H1 (cell line): ENCODE results near the gene ASRGL1. TPM values are rescaled to one million over a fixed set of nuclear protein-coding genes. Genes with fewer than 3 reads are reported as not detected.

Source experiments
- CTCF ChIA-PET: fragments of 300-600 bp; sonication (Branson Sonifier 250); formaldehyde crosslinking; loops from one replicate; lab custom pipeline; 2021; ENCODE audit not compliant: partially characterized antibody; lab: Charles Lee
- POLR2A ChIA-PET: fragments of 300-600 bp; sonication (Branson Sonifier 250); formaldehyde crosslinking; loops from one replicate; lab custom pipeline; 2021; ENCODE audit warnings: inconsistent platforms; ENCODE audit not compliant: partially characterized antibody; lab: Charles Lee
- DNase-seq, 2 experiments: peaks; one replicate each; pipeline versions ENCODE4 v3.0.0 to v3.0.0-alpha.2; 2010 to 2022; ENCODE audit warnings: low spot score in 2 of 2, low read depth in 1 of 2, mixed read lengths in 1 of 2
- FAIRE-seq: peaks from 2 replicates; lab custom pipeline; 2011; peaks lifted over from hg19 to GRCh38; lab: Jason Lieb, UNC
- H2AFZ ChIP-seq: 2 replicates; pipeline ENCODE4 v1.8.1; 2012; ENCODE audit warnings: low read length, inconsistent platforms
- H2AK5ac ChIP-seq: 2 replicates; pipeline ENCODE4 v1.6.1; 2013; ENCODE audit warnings: low read depth, low read length
- H2BK120ac ChIP-seq: replicated peaks from 2 replicates; pipeline ENCODE3; 2013; ENCODE audit warnings: low read depth, low read length, inconsistent platforms
- H2BK12ac ChIP-seq: 2 replicates; pipeline ENCODE4 v1.6.1; 2013; ENCODE audit warnings: low read depth, low read length
- H2BK15ac ChIP-seq: 2 replicates; pipeline ENCODE4 v1.6.1; 2013; ENCODE audit warnings: low read length
- H2BK20ac ChIP-seq: 2 replicates; pipeline ENCODE4 v1.6.1; 2013; ENCODE audit warnings: low read length
- H2BK5ac ChIP-seq: 2 replicates; pipeline ENCODE4 v1.6.1; 2013; ENCODE audit warnings: low read depth, low read length
- H3K14ac ChIP-seq: 2 replicates; pipeline ENCODE4 v1.6.1; 2013; ENCODE audit warnings: inconsistent platforms; ENCODE audit not compliant: insufficient read length
- H3K18ac ChIP-seq: 2 replicates; pipeline ENCODE4 v1.6.1; 2013; ENCODE audit warnings: low read length; ENCODE audit errors: extremely low read depth
- H3K23ac ChIP-seq: 2 replicates; pipeline ENCODE4 v1.6.1; 2013; ENCODE audit warnings: inconsistent platforms; ENCODE audit not compliant: insufficient read length
- H3K23me2 ChIP-seq: 2 replicates; pipeline ENCODE4 v1.6.1; 2013; ENCODE audit warnings: low read depth, low read length
- H3K27ac ChIP-seq: 2 replicates; pipeline ENCODE4 v1.6.1; 2011; ENCODE audit warnings: low read depth, low read length, inconsistent platforms
- H3K27me3 ChIP-seq, 4 experiments: replicated peaks in 1 of 4; 1 replicate in 1 of 4; 2 replicates in 3 of 4; pipeline versions ENCODE4 v1.6.1 to v1.8.1; 2011 to 2013; ENCODE audit warnings: low read length in 3 of 4, mild to moderate bottlenecking in 3 of 4, inconsistent platforms in 2 of 4, mixed read lengths in 2 of 4, moderate library complexity in 1 of 4; ENCODE audit not compliant: control insufficient read depth in 3 of 4, insufficient read depth in 3 of 4; ENCODE audit errors: extremely low read depth in 1 of 4
- H3K36me3 ChIP-seq, 4 experiments: 2 replicates each; pipeline versions ENCODE4 v1.6.1 to v1.8.1; 2011 to 2013; ENCODE audit warnings: mild to moderate bottlenecking in 4 of 4, low read length in 3 of 4, moderate library complexity in 2 of 4, control low read depth in 1 of 4, inconsistent platforms in 1 of 4; ENCODE audit not compliant: insufficient read depth in 4 of 4, control insufficient read depth in 2 of 4
- H3K4ac ChIP-seq: replicated peaks from 2 replicates; pipeline ENCODE3; 2013; ENCODE audit warnings: low read length, low read depth, mixed read lengths, inconsistent platforms; ENCODE audit not compliant: insufficient read length
- H3K4me1 ChIP-seq, 4 experiments: replicated peaks in 1 of 4; 1 replicate in 1 of 4; 2 replicates in 3 of 4; pipeline versions ENCODE4 v1.6.1 to v1.8.1; 2011 to 2013; ENCODE audit warnings: low read length in 3 of 4, inconsistent platforms in 2 of 4, mixed read lengths in 1 of 4; ENCODE audit not compliant: insufficient read depth in 4 of 4, control insufficient read depth in 3 of 4
- H3K4me2 ChIP-seq, 2 experiments: 2 replicates each; pipeline versions ENCODE4 v1.6.1 to v1.8.1; 2011 to 2013; ENCODE audit warnings: low read depth in 2 of 2, low read length in 2 of 2, control low read depth in 1 of 2, inconsistent platforms in 1 of 2, mild to moderate bottlenecking in 1 of 2; ENCODE audit not compliant: insufficient read depth in 1 of 2
- H3K4me3 ChIP-seq, 4 experiments: fragments of 200-600, 300-600 bp in 1 of 4; sonication (generic), shearing (Covaris generic), sonication (Bioruptor Twin) in 1 of 4; 2 replicates each; pipeline versions ENCODE4 v1.5.1 to v1.8.1; 2011 to 2016; ENCODE audit warnings: low read length in 4 of 4, low read depth in 3 of 4, control low read depth in 2 of 4, inconsistent platforms in 2 of 4, mild to moderate bottlenecking in 2 of 4, mixed read lengths in 1 of 4, moderate library complexity in 1 of 4; ENCODE audit not compliant: insufficient read depth in 2 of 4; ENCODE audit errors: extremely low read depth in 1 of 4
- H3K56ac ChIP-seq: replicated peaks from 2 replicates; pipeline ENCODE3; 2013; ENCODE audit warnings: low read depth, mild to moderate bottlenecking, mixed read lengths, low read length, inconsistent platforms; ENCODE audit not compliant: insufficient read length
- H3K79me1 ChIP-seq: 2 replicates; pipeline ENCODE4 v1.6.1; 2013; ENCODE audit warnings: low read depth, low read length, control low read depth
- H3K79me2 ChIP-seq, 2 experiments: 2 replicates each; pipeline versions ENCODE4 v1.6.1 to v1.8.1; 2012 to 2013; ENCODE audit warnings: low read length in 2 of 2, mild to moderate bottlenecking in 2 of 2, inconsistent platforms in 1 of 2; ENCODE audit not compliant: insufficient read depth in 2 of 2, control insufficient read depth in 1 of 2
- H3K9ac ChIP-seq, 4 experiments: replicated peaks in 1 of 4; 1 replicate in 1 of 4; 2 replicates in 3 of 4; pipeline versions ENCODE4 v1.6.1 to v1.8.1; 2011 to 2013; ENCODE audit warnings: low read depth in 3 of 4, low read length in 3 of 4, control low read depth in 2 of 4, mild to moderate bottlenecking in 2 of 4, moderate library complexity in 2 of 4, inconsistent platforms in 1 of 4; ENCODE audit errors: extremely low read depth in 1 of 4
- H3K9me3 ChIP-seq, 2 experiments: 2 replicates each; pipeline versions ENCODE4 v1.6.1 to v1.8.1; 2012 to 2013; ENCODE audit warnings: mild to moderate bottlenecking in 2 of 2, moderate library complexity in 2 of 2, control low read depth in 1 of 2, inconsistent platforms in 1 of 2, low read depth in 1 of 2, low read length in 1 of 2, mixed read lengths in 1 of 2; ENCODE audit not compliant: insufficient read depth in 2 of 2
- H4K20me1 ChIP-seq, 2 experiments: replicated peaks in 1 of 2; 2 replicates each; pipeline versions ENCODE3 to v1.8.1; 2011 to 2013; ENCODE audit warnings: inconsistent platforms in 2 of 2, low read length in 2 of 2, mild to moderate bottlenecking in 1 of 2; ENCODE audit not compliant: insufficient read depth in 2 of 2, control insufficient read depth in 1 of 2
- H4K5ac ChIP-seq: 2 replicates; pipeline ENCODE4 v1.6.1; 2013; ENCODE audit warnings: low read length, low read depth, mixed read lengths, inconsistent platforms; ENCODE audit not compliant: insufficient read length
- H4K8ac ChIP-seq: 2 replicates; pipeline ENCODE4 v1.8.0; 2013; ENCODE audit warnings: mild to moderate bottlenecking, moderate library complexity, low read length, inconsistent platforms; ENCODE audit not compliant: insufficient read depth; ENCODE audit errors: extremely low read depth
- H4K91ac ChIP-seq: replicated peaks from 2 replicates; pipeline ENCODE3; 2013; ENCODE audit warnings: low read length, mixed read lengths, inconsistent platforms; ENCODE audit not compliant: insufficient read length
- CBX5 ChIP-seq: fragments of 300-800, 300-1000 bp; sonication (generic); IDR thresholded peaks from 2 replicates; pipeline ENCODE4 v1.7.1; 2016; ENCODE audit warnings: antibody characterized with exemption, low read length, low read depth
- POU5F1 ChIP-seq: IDR thresholded peaks from 2 replicates; pipeline ENCODE4 v1.6.1; 2011; ENCODE audit warnings: low read depth, mild to moderate bottlenecking, low read length, moderate library complexity
- WGBS, 2 experiments: shearing (Covaris generic) in 1 of 2; methylation state at CpG; one replicate each; pipeline versions ENCODE4 v1.1.6 to v1.1.7; 2013 to 2015; ENCODE audit warnings: low lambda C conversion rate in 2 of 2, mixed read lengths in 2 of 2, inconsistent platforms in 1 of 2, low coverage in 1 of 2, missing lambda C conversion rate in 1 of 2; ENCODE audit not compliant: insufficient replicate concordance in 2 of 2, insufficient coverage in 1 of 2, insufficient read length in 1 of 2; ENCODE audit errors: extremely low coverage in 1 of 2, missing lambda C conversion rate in 1 of 2; 5-methylcytosine and 5-hydroxymethylcytosine counted together
- polyA plus RNA-seq, 7 experiments: library from polyadenylated mRNA; depleted of rRNA in 3 of 7; stranded (reverse) in 5 of 7; unstranded in 2 of 7; fragments of >200 nt in 5 of 7; fragments of 200-250 nt in 2 of 7; gene quantifications; 1 replicate in 5 of 7; 2 replicates in 1 of 7; 4 replicates in 1 of 7; pipeline versions ENCODE4 v1.2.1 to v1.2.3, GENCODE V29; 2011 to 2013; ENCODE audit warnings: missing spikeins in 2 of 7, mixed read lengths in 2 of 7
- total RNA-seq: library from RNA; stranded (reverse); fragmentation: NEBNext Ultra II Directional; extraction: Animal tissue kit (Norgen Biotek cat#: 25700); gene quantifications from 2 replicates; pipeline ENCODE4 v1.2.1, GENCODE V29; 2021

Gene ASRGL1
- total and polyA plus RNA-seq, 2 of the 8 experiments (the other 6 are each of a cell fraction or from before 2014, with no cell fraction given): 19.9 to 23.5 TPM

DNA sequence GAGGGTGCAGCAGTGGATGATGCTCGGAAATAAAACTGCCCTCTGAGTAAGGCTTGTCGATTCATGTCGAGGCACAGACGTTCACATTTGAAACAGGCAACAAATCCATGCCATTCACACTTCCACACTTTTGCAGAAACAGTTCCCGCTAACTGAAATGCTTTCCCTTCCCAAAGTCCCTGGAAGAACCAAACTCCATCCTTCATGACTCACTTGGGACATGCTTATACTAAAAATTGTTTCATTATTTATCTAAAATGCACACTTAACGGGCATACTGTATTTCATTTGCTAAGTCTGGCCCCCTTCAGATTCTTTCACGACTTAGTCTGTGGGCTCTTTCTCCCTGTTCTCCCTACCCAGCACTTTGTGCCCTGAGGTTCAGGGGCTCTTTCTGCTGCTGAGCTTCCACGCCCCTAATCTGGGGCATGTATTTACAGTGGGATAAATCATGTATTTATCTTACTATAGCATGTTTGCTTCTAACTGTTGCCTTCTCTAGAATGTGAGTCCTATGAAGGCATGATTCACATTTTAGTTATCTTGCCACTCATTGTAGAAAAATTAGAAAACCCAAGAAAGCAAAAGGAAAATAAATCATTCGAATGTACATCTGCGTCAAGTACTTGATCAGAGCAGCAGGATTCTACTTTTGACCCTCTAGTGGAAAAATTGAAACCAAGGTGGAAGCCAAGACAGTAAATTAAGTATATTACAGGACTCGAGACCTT is 94.1 kb downstream of the ASRGL1 start:
- Histone ChIP-seq H2AK5ac (no peak overlapping the region), H3K4me3 (no peak overlapping the region), H3K56ac (no peak overlapping the region), H3K4me1 (no peaks in the 10 kb centered on the region), H3K4me2 (no peak overlapping the region), H3K23me2 (no peaks in the 10 kb centered on the region), H4K5ac (no peak overlapping the region), H3K36me3 (no peaks in the 10 kb centered on the region), H2BK120ac (no peak overlapping the region), H4K91ac (no peak overlapping the region), H3K27ac (no peak overlapping the region), H3K18ac (no peak overlapping the region; the same call in 1 of the 2 replicates), H2AFZ (no peak overlapping the region), H3K79me1 (no peaks in the 10 kb centered on the region), H3K4ac (no peak overlapping the region), H4K8ac (no peak overlapping the region), H2BK5ac (no peak overlapping the region), H2BK15ac (no peak overlapping the region), H2BK12ac (no peak overlapping the region), H3K9me3 (no peaks in the 10 kb centered on the region), H3K79me2 (no peaks in the 10 kb centered on the region), H3K27me3 (no peaks in the 10 kb centered on the region), H2BK20ac (no peak overlapping the region), H3K14ac (no peak overlapping the region), H4K20me1 (no peaks in the 10 kb centered on the region), H3K23ac (no peak overlapping the region), H3K9ac (no peak overlapping the region)
- ChIA-PET POLR2A (no interaction called here), CTCF (no interaction called here)
- FAIRE-seq (no peak), DNase-seq (no peak)
- WGBS, 2 experiments: 74% methylated on average over 11 of the region's 11 CpGs; no CpG with 5 or more reads in 1 of the 2 experiments
- TF ChIP-seq CBX5 (no peak), POU5F1 (no peak)
